Measurements from ENCODE around the gene AFAP1L2.
"Not testable (repeated sequence)": the region's sequence is repeated elsewhere in the genome, so short reads cannot be mapped to it uniquely, and the experiment has no call there.

AFAP1L2 gene

GRCh38 chr10:114337510-114338462, 66.5 kb downstream of the AFAP1L2 start:
- no peak for DNase-seq (ENCODE audit: low read depth in 1 of 2, low spot score in 1 of 2)

GRCh38 chr10:114336823-114337509, 67.3 kb downstream of the AFAP1L2 start:
- no peak for DNase-seq (ENCODE audit: low read depth in 1 of 2, low spot score in 1 of 2)

GRCh38 chr10:114335614-114336013, 68.7 kb downstream of the AFAP1L2 start:
- no peak for DNase-seq (ENCODE audit: low read depth in 1 of 2, low spot score in 1 of 2)

GRCh38 chr10:114334301-114334700, 70.0 kb downstream of the AFAP1L2 start:
- no peak for DNase-seq (ENCODE audit: low read depth in 1 of 2, low spot score in 1 of 2)

- DNase-seq (ENCODE audit: low read depth in 1 of 2, low spot score in 1 of 2), result not testable (repeated sequence)
These were observed 70.9 kb downstream of the AFAP1L2 start for GRCh38 chr10:114333441-114333840.

- DNase-seq (ENCODE audit: low read depth in 1 of 2, low spot score in 1 of 2), result no peak
These were observed 71.8 kb downstream of the AFAP1L2 start for GRCh38 chr10:114332301-114333192.

- no peak for DNase-seq (ENCODE audit: low read depth in 1 of 2, low spot score in 1 of 2)
These were observed 74.5 kb downstream of the AFAP1L2 start for GRCh38 chr10:114329634-114330365.

GRCh38 chr10:114328874-114329273, 75.4 kb downstream of the AFAP1L2 start:
- DNase-seq (ENCODE audit: low read depth in 1 of 2, low spot score in 1 of 2), result no peak

GRCh38 chr10:114328441-114328812, 75.9 kb downstream of the AFAP1L2 start:
- no peak for DNase-seq (ENCODE audit: low read depth in 1 of 2, low spot score in 1 of 2)

- no peak for DNase-seq (ENCODE audit: low read depth in 1 of 2, low spot score in 1 of 2)
These were observed 76.5 kb downstream of the AFAP1L2 start for GRCh38 chr10:114327537-114328440.

GRCh38 chr10:114326795-114327194, 77.5 kb downstream of the AFAP1L2 start:
- no peak for DNase-seq (ENCODE audit: low read depth in 1 of 2, low spot score in 1 of 2)

- no peak for DNase-seq (ENCODE audit: low read depth in 1 of 2, low spot score in 1 of 2)
These were observed 81.3 kb downstream of the AFAP1L2 start for GRCh38 chr10:114323023-114323422.

- DNase-seq (ENCODE audit: low read depth in 1 of 2, low spot score in 1 of 2), result no peak
These were observed 82.0 kb downstream of the AFAP1L2 start for GRCh38 chr10:114322344-114322743.

GRCh38 chr10:114320249-114321116, 83.8 kb downstream of the AFAP1L2 start:
- DNase-seq (ENCODE audit: low read depth in 1 of 2, low spot score in 1 of 2), result no peak

- no peak for DNase-seq (ENCODE audit: low read depth in 1 of 2, low spot score in 1 of 2)
These were observed 84.7 kb downstream of the AFAP1L2 start for GRCh38 chr10:114319406-114320248.

GRCh38 chr10:114316744-114317143, 87.6 kb downstream of the AFAP1L2 start:
- DNase-seq (ENCODE audit: low read depth in 1 of 2, low spot score in 1 of 2), result no peak

- DNase-seq (ENCODE audit: low read depth in 1 of 2, low spot score in 1 of 2), result no peak
These were observed 88.5 kb downstream of the AFAP1L2 start for GRCh38 chr10:114315566-114316420.

Data from stimulated activated CD4-positive, alpha-beta T cell treated with anti-CD3 and anti-CD28 coated beads, Interleukin-15, amount 100 ng/mL, for 1 hour (primary cell).